HG03280 (cell line): ENCODE measurements around the gene EML1.
A peak's percentile ranks its signal among the peaks of the same experiment; 100 is the strongest.
"Not testable (repeated sequence)": the region's sequence is repeated elsewhere in the genome, so short reads cannot be mapped to it uniquely, and the experiment has no call there.

Experiments
- ATAC-seq: cut with Tn5 transposase; IDR thresholded peaks from one replicate; pipeline ENCODE4 v1.9.1; 2021; ENCODE audit warnings: mild to moderate bottlenecking, moderate library complexity; ENCODE audit not compliant: unreplicated experiment

Gene EML1

GRCh38 chr14:99930420-99931274, 137.4 kb downstream of the EML1 start:
- peak; percentile 76 for ATAC-seq

- ATAC-seq: no peak
Measured at GRCh38 chr14:99931308-99931707, 138.1 kb downstream of the EML1 start.

- no peak for ATAC-seq
Measured at GRCh38 chr14:99936056-99936455, 142.8 kb downstream of the EML1 start.

DNA sequence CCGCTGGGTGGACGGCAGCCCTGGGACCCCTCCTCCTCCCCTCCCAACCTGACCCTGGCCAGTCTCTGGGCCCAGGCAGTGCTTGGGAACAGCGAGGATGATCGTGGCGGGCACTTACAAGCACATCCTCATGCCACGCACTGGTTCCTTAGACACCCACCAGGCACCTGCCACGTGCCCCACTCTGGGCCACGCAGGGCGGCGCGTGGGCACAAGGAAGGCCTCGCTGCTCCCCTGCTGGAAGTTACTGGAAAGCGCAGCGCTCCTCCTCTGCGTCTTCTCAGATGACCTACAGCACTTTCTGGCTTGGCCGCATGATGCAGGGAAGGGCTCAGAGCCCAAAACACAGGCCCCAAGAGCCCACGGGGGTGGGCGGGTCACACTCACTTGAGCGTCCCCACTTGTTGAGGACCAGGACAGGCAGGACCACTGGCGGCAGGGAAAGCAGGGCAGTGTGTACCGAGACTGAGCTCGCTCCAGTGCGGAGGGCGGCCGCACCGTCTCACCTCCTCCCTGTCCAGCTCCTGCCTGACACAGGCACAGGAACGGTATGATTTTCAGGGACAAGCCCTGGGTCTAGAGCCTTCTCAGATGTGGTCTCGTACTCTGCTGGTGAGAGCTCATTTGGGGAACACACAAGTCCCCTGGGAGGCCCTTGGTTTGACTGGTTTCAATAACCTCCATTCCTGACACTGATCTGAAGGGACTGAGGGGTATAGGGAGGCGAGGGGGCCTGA, 143.7 kb downstream of the EML1 start:
- no peak for ATAC-seq

GRCh38 chr14:99937475-99938244, 144.4 kb downstream of the EML1 start:
- no peak for ATAC-seq

- ATAC-seq: no peak
Measured at GRCh38 chr14:99938376-99938775, 145.2 kb downstream of the EML1 start.

GRCh38 chr14:99938896-99939295, 145.7 kb downstream of the EML1 start:
- no peak for ATAC-seq

DNA sequence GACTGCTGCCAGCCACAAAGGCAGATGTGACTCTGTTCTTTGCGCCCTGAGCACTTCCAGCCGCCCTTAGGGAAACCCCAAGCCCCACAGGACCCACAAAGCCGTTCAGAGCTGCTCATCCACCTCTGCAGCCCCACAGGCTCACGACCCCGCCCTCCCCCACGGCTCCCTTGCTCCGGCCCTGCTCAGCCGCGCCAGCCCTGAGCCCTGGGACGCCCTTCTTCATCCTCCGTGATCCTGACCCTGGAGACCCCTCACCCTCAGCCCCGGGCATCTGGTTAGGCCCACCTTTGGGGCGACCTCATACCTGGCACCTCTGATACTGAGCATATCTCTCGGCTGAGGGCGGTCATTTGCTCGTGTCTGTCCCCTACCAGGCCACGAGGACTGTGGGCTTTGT, 146.2 kb downstream of the EML1 start:
- ATAC-seq: no peak

GRCh38 chr14:99940064-99940463, 146.9 kb downstream of the EML1 start:
- no peak for ATAC-seq

DNA sequence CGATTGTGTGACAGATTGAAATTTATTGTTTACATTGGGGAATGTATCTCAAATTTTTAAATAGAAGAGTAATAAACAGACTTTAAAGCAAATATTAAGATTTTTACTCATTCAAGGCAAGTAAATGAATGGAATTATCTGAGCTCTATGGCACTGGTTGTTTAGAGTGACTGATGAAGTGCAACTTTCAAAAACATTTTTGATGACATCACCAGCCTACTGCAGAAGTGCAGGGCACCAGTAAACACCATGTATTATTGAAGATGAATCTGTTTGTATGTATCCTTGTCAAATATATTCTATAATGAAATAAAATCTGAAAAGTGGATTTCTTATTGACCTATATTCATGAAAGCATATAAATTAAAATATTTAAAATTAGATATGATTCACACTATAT, 148.0 kb downstream of the EML1 start:
- ATAC-seq: no peak

GRCh38 chr14:99943620-99944019, 150.4 kb downstream of the EML1 start:
- no peak for ATAC-seq

GRCh38 chr14:99944241-99944651, 151.0 kb downstream of the EML1 start:
- no peak for ATAC-seq

GRCh38 chr14:99945732-99946651, 152.8 kb downstream of the EML1 start:
- ATAC-seq: no peak

DNA sequence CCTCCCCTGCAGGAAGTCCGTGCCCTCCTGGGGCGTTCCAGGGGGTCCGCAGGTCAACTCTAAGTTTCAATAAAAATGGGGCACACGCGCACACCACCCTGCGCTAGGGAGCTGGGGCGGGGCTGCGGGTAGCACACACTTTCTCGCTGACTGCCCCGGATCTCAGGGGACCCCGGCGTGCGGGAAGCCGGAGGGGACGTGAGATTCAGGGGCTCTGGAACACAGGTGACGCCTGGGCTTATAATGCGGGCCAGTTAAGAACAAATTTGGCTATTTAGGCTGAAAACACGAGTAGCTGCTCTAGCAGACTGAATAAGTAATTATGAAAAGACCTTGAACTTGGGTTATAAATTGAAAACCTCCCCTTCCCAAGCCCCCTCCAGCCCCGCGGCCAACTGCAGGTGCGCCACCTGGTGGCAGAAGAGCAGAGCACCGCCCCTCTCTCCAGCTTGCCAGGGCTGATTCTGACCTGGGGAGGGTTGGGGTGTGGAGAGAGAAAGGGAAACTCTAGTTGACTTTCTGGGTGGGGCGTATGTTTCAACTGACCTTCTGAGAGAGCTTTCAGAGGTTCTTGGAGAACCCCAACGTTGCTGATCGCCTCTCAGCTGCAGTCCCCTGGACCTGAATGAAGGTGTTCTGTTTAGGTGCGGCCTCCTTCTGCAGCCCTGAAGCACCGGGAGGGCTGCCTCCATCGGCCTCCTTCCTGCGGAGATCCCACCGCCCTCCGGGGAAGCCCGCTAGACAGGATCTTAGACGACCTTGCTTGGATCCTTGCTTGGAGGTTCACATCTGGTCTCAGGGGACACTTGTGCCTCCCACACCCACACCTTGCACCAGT, 153.7 kb downstream of the EML1 start:
- peak; percentile 71 for ATAC-seq

GRCh38 chr14:99947695-99948094, 154.5 kb downstream of the EML1 start:
- no peak for ATAC-seq

DNA sequence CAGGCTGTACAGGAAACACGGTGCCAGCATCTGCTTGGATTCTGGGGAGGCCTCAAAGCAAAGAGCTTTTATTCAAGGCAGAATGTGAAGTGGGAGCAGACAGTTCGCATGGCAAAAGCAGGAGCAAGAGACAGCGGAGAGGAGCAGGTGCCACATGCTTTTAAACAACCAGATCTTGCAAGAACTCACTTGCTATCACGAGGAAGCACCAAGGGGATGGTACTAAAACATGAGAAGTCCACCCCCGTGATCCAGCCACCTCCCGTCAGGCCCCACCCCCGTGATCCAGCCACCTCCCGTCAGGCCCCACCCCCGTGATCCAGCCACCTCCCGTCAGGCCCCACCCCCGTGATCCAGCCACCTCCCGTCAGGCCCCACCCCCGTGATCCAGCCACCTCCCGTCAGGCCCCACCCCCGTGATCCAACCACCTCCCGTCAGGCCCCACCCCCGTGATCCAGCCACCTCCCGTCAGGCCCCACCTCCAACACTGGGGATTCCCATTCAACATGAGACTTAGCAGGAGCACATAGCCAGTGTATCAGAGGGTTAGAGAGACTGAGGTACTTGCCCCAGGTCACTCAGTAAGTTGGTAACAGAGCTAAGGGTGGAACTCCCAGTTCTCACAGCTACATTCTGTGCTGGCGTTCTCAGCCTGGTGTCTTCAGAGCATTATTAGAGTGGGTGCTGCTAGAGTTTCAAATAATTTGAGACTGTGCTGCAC, 156.0 kb downstream of the EML1 start:
- not testable (repeated sequence) for ATAC-seq

DNA sequence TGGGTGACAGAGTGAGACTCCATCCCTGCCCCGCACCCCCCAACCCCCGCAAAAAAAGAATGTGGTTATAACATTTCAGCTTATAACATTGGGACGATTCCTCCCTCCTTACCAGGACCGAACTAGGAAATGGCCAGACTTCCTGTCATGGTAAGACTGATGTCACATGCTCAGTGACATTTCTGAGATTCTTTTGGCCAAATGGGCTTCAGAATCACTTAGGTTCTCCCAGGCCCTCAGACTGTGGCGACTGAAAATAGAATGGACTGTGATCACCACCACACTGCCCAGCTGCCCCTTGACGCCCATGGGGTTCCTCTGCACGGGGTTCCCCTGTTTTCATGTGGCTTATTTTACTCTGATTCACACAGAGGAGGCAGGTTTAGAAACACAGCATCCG, 157.0 kb downstream of the EML1 start:
- no peak for ATAC-seq

DNA sequence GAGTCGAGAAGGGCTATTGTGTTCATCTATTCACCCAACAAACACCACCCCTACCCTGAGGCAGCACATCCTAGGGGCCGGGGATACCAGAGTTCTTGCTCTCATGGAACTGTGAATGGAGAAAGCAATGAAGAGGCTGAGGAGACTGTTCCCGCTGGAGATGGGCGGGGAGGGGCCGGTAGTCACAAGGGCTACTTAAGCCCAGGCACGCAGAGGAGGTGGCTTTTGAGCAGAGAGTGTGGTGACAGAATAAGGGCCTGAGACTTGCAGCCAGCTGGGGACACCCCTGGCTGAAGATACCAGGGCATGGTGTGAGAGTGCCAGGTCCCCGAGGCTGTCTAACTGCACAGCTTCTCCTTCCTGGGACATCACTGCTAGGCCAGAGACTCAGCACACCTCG, 157.9 kb downstream of the EML1 start:
- ATAC-seq: no peak

GRCh38 chr14:99952039-99952438, 158.8 kb downstream of the EML1 start:
- no peak for ATAC-seq
